Measurements from ENCODE around the gene RARS2.

DNA sequence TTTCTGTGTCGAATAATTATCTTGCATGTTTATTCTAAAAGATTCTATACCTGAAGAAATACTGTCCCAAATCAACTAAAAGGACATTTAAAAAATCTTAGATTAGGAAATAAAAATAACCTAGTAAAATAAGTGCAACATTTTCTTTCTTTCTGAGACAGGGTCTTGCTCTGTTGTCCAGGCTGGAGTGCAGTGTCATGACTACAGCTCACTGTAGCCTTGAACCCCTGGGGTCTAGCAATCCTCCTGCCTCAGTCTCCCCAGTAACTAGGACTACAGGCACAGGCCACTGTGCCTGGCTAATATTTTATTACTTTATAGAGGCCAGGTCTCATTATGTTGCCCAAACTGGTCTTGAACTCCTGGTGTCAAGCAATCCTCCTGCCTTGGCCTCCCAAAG, 48.7 kb downstream of the RARS2 start:
- TF ChIP-seq, protein P1, sequence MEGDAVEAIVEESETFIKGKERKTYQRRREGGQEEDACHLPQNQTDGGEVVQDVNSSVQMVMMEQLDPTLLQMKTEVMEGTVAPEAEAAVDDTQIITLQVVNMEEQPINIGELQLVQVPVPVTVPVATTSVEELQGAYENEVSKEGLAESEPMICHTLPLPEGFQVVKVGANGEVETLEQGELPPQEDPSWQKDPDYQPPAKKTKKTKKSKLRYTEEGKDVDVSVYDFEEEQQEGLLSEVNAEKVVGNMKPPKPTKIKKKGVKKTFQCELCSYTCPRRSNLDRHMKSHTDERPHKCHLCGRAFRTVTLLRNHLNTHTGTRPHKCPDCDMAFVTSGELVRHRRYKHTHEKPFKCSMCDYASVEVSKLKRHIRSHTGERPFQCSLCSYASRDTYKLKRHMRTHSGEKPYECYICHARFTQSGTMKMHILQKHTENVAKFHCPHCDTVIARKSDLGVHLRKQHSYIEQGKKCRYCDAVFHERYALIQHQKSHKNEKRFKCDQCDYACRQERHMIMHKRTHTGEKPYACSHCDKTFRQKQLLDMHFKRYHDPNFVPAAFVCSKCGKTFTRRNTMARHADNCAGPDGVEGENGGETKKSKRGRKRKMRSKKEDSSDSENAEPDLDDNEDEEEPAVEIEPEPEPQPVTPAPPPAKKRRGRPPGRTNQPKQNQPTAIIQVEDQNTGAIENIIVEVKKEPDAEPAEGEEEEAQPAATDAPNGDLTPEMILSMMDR (IDR thresholded peaks at IDR 0.05; ENCODE audit: poor library complexity): no peak
- TF ChIP-seq EZH2phosphoT487 (IDR thresholded peaks at IDR 0.05; ENCODE audit: low read depth, severe bottlenecking, unreplicated experiment) (no peak), EZH2 (IDR thresholded peaks at IDR 0.05; ENCODE audit: borderline replicate concordance) (no peak)
